Placental pericyte (primary cell): Measurements from ENCODE around the gene CFHR1. TPM values are rescaled to one million over a fixed set of nuclear protein-coding genes. Genes with fewer than 3 reads are reported as not detected.

Source experiments
- total RNA-seq: library from RNA; depleted of rRNA; stranded (reverse); fragments of >200 nt; gene quantifications from 2 replicates; pipeline ENCODE4 v1.2.3, GENCODE V29; 2012

CFHR1 gene
- total RNA-seq = not detected in 2 replicates

GRCh38 chr1:196819531-196819930 lies at the start of gene CFHR1:
TSS of gene CFHR1 (plus strand) at chr1:196819731. CDS start at chr1:196819845, 114 bp downstream.

GRCh38 chr1:196774603-196775002 lies 44.9 kb upstream of the CFHR1 start, which contains the start of gene CFHR3:
TSS of gene CFHR3 (plus strand) at chr1:196774840. CDS start at chr1:196774887, 47 bp downstream.

Other genes starting within 250 kb of the CFHR1 start
- gene KCNT2, start 211.3 kb upstream of the CFHR1 start, total RNA-seq = 0.14 and 0.44 TPM in 2 replicates
- gene CFH, start 167.7 kb upstream of the CFHR1 start, total RNA-seq = 8.6 and 10.5 TPM in 2 replicates
- gene CFHR3, start 44.9 kb upstream of the CFHR1 start, total RNA-seq = not detected in 2 replicates
- gene CFHR4, start 68.3 kb downstream of the CFHR1 start, total RNA-seq = not detected in 2 replicates
- not detected in 2 replicates for gene CFHR2, start 124.0 kb downstream of the CFHR1 start, total RNA-seq
- gene CFHR5, start 157.8 kb downstream of the CFHR1 start, total RNA-seq = not detected in 2 replicates
- gene F13B, start 247.5 kb downstream of the CFHR1 start, total RNA-seq = under 0.01 TPM in 1 of 2 replicates, not detected in the other